GM19463 (cell line): ENCODE results near the gene WRAP73.

ENCODE experiments used
- ATAC-seq: cut with Tn5 transposase; IDR thresholded peaks from one replicate; pipeline ENCODE4 v1.9.1; 2021; ENCODE audit warnings: mild to moderate bottlenecking, moderate library complexity; ENCODE audit not compliant: unreplicated experiment

WRAP73 gene, protein sequence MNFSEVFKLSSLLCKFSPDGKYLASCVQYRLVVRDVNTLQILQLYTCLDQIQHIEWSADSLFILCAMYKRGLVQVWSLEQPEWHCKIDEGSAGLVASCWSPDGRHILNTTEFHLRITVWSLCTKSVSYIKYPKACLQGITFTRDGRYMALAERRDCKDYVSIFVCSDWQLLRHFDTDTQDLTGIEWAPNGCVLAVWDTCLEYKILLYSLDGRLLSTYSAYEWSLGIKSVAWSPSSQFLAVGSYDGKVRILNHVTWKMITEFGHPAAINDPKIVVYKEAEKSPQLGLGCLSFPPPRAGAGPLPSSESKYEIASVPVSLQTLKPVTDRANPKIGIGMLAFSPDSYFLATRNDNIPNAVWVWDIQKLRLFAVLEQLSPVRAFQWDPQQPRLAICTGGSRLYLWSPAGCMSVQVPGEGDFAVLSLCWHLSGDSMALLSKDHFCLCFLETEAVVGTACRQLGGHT

DNA sequence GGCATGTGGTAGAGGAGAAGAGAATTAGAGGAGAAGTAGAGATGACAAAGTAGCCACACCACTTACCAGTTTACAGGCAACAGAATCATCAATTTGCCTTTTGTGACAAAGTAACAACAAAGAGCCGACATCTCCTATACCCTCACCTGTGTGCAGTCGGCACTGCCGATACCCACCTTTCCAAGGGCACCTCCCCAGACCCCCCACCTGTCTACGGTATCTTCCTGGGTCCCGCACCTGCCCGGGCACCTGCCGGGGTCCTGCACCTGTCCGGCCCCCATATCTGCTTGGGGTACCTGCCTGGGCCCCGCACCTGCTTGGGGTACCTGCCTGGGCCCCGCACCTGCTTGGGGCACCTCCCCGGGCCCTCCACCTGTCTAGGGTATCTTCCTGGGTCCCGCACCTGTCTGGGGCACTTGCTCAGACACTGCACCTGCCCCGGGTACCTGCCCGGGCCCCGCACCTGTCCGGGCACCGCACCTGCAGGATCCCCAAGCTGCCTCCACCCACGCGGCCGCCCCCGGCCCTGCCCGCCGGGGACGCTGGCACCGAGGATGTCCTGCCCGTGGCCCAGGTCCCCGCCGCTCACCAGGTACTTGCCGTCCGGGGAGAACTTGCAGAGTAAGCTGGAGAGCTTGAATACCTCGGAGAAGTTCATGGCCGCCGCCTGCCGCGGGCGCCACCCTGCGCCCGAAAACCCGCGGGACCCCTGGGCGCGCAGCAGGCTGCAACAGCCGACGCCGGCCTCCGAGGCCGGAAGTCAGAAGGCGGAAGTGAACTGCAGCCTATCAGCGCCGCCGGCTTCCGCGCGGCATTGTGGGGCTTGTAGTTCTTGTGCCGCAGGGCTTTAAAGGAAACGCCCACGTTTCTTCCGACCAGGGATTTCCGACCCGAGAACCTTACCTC lies at the start of gene WRAP73:
Gene WRAP73 (minus strand): TSS at position 762 of the 906 bp plus-strand sequence. CDS start 104 bp downstream, at position 658.
- ATAC-seq, result peak; percentile 77

DNA sequence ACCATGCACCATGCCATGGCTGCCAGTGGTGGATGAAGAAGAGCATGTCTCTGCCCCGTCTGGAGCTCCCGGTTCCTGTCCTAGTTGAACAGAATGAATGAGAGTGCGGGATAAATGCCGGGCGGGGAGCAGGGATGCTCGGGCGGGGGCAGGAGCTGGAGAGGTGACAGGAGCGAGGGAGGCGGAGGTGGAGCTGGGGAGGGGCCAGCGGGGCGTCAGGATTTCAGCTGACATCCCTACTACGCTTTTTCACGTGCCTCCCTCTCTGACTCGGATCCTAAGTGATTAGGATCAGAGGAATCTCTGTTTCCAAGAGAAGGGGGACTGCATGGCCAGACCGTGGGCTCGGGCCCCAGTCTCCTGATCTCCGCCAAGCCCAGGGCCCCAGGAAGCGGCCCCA lies 49.7 kb upstream of the WRAP73 start:
- ATAC-seq, result no peak

DNA sequence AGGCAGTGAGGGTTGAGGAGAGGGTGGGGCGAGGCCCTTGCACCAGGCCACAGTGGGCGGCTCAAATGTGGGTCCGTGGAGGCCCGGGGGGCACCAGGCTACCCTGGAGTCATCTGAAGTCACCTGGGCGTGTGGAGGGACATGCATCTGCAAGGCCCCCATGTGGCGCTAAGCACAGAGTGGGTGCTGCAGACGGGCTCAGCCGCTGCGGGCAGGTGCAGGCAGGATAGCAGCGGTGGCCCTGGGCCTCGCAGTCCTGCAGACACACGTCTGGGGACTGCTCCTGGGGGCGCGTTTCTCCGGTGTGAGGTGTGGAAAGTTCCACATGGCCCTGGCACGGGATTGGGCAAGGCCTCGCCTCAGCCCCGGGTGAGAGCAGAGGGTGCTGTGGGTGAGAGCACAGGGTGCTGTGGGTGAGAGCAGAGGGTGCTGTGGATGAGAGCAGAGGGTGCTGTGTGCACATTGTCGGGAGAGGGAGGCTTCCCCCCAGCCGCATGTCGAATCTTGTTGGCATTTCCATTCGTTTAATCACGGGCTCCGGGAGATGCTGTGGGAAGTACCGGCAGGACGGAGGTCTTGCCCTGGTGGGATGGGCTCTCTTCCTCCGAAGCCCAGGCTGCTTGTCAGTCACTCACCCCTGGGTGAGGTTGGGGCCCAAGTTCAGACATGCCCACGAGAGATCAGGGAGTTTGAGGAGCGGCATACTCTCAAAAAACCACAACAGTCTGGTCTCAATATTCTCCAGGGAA lies 48.9 kb upstream of the WRAP73 start:
- ATAC-seq, result no peak

DNA sequence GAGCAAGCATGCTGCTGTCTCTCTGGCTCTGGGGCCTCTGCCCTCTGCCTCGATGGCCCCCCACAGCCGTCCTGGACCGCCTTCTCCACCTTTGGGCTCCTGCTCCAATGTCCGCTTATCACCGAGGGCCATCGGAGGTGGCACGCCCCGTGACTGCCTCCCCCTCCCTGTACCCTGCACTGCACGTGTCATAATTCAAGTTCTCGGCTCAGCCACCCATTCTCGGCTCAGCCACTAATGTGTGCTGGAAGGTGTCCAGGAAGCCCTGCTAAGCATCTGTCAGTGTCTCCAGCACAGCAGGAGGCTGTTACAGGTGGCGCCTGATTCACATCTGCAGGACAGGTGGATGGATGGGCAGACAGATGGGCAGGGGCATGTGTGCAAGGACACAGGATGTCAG lies 47.9 kb upstream of the WRAP73 start:
- ATAC-seq, result no peak

DNA sequence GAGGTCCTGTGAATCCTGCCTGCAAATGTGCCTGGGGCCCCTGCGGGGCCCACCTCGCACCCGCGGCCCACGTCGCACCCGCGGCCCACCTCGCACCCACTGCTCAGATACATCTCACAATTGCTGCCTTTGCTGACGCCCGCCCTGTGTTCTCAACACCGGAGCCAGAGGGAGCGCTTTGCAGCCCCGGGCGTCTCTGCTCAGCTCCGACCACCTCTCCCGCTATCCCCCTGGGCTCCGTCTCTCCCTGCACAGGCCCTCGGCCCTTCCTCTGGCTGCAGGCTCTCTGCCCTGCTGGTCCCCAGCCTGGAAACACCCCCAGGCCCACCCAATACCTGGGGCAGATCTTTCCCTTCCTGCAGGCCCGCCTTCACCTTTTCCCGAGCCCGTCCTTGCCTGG lies 47.2 kb upstream of the WRAP73 start:
- ATAC-seq, result no peak

DNA sequence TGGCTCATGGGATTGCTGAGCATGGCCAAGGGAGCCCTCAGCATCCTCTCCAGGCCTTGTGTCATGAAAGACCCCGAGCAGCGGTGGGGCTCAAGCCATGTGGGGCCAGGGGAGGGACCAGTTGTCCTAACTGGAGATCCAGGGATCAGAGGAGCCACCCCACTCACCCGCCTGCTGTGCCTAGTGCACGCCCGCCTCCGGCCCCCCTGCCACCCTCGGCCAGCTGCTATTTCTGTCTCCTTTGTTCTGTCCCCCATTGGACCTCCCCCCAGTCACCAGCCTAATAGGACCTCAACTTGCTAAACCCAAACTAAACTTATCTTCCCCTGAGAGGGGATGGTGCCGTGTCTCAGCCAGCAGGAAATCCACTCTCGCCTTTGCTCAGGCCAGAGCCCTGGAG lies 46.8 kb upstream of the WRAP73 start:
- no peak for ATAC-seq

DNA sequence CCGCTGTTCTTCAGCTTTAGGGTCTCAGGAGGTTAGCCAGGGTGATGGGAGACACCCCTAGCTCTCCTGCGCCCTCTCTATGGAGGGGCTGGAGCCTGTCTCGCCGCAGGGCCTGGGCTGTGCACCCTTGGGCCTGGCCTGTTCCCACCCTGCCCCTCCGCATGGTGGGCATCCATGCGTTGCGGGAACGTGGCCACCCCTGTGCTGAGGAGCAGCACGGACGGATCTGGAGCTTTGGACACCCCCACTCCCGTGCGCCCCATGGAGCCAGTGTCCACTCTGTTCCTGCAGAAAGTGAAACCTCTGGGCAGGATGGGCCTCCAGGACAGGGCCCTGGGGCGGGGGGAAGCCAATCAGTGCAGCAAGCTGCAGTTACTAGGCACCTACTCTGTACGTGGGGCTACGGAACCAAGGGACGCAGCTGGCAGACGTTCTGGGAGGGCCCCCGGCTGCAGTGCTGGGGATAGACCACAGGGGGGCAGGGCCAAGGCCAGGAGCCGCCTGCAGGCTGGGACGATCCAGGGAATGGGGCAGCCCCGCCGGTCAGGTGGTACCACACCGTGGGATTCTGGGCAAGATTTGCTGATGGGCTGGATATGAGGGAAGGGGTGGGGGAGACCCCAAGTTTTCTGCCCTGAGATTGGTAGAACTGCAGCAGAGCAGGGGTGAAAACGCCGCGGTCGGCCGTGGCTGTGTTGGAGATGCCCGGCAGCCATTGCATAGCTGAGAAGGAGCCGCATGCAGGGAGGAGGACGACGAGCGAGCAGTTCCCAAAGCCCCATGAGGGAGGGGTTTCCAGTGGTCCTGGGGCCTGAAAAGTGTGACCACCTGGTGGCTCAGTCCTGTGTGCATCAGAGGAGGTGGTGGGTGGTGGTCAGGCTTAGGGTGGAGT lies 45.7 kb upstream of the WRAP73 start:
- ATAC-seq, result no peak

DNA sequence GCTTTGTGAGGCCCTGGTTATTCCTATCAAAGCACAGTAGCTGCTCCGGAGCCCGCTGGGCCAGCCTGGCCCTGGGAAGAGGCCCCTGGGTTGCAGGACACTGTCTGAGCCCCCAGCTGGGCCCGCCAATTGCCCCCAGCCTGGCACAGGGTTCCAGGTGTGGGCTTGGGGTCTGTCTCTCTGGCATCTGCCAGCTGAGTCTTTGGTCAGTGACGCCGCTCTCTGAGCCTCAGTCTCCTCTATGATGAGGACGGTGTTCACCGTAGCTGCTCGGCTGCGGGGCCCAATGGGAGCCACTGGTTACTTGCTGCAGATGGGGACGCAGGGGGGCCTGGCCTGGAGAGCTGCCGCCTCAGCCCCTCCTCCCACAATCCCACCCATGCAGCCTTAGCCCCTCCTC lies 43.4 kb upstream of the WRAP73 start:
- no peak for ATAC-seq

DNA sequence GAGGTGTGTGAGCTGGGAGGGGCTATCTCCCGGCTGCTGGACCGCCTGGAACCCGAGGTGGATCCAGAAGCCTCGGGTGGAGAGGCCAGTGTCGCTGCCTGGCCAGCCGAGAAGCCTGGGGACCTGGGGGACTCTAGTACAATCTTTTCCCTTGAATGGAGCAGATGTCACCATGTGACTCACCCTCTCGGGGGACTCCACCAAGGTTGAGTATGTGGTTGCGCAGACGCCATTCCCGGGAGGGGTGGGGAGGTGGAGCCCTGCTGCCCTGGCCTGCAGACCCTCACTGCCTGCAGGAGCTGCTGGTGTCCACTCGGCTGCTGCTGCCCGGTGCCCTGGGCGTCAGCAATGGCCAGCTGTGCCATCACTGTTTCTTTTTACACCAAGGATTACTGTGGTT lies 42.7 kb upstream of the WRAP73 start:
- no peak for ATAC-seq

DNA sequence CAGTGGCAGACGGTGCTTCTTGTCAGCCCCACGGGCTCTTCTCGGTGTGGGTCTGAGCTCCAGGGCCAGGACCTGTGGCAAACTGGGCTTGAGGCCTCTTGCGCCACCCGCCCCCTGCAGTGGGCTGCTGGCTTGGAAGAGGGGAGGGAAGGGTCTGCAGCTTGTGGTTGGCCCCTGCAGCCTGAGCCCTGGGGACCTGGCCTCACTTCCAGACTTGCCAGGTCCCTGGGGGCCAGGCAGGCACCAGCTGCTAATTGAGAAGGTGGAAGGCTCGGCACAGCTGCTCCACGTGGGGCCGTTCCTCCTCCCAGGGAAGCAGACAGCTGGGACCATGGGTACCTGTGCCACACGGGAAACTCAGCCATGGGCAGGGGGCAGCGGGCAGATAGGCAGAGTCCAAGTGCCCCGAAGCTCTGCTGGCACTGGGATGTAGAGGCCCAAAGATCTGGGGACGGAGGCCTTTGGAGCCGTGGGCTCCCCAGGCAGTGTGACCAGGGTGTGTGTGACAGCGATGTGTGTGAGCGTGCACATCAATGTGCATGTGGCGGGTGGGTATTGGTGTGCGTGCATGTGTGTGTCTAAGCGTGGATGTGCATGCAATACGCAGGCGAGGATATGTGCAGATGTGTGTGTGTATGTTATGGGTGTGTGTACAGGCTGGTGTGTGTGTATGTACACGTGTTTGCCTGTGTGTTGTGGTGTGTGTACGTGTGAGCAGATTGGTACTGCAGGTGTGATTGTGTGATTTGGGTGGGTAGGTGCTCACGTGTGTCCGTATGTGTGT lies 41.7 kb upstream of the WRAP73 start:
- ATAC-seq, result no peak

DNA sequence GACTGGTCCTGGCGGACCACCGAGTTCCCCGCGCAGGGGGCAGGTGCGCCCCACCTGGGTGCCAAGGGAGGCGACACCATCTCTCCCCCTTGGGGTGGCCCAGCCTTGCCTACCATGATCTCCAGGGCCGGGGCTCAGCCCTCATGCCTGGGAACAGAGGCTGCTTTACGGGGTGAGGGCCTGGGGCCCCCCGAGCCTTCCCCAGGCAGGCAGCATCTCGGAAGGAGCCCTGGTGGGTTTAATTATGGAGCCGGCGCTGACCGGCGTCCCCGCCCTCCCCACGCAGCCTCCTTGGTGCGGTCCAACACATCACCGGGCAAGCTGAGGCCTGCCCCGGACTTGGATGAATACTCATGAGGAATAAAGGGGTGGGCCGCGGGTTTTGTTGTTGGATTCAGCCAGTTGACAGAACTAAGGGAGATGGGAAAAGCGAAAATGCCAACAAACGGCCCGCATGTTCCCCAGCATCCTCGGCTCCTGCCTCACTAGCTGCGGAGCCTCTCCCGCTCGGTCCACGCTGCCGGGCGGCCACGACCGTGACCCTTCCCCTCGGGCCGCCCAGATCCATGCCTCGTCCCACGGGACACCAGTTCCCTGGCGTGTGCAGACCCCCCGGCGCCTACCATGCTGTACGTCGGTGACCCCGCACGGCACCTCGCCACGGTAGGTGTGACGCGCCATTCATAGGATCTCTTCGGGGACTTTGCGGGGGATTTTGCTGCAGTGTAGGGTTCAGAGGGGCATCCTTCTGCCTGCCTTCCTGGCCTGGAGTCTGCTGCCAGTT lies 40.6 kb upstream of the WRAP73 start:
- no peak for ATAC-seq

DNA sequence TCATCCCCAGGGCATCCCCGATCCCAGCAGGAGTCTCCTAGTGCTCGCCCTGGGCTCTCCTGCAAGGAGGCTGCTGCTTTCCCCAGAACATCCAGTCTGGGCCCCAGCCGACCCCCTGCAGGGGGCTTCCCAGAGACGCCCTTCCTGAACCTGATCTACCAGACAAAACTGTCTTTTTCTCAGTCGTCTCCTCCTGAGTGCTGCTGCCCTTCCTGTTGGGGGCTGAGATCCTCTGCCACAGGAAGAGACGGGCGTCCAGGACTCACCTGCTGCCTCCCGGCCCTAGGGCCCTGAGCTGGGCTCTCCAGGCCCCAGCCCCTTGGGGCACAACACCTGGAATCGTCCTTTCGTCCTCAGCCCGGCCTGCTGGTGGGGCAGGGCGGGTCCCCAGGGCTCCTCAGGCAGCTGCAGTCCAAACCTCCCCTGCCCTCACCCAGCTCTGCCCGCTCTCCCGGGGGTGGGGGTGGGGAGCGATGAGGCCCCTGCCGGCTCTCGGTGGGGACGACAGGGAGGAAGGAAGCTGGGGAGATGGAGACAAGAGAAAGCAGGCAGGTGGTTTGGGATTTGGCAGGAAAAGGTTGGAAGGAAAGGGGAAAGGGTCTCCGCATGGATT lies 39.3 kb upstream of the WRAP73 start:
- ATAC-seq, result no peak

DNA sequence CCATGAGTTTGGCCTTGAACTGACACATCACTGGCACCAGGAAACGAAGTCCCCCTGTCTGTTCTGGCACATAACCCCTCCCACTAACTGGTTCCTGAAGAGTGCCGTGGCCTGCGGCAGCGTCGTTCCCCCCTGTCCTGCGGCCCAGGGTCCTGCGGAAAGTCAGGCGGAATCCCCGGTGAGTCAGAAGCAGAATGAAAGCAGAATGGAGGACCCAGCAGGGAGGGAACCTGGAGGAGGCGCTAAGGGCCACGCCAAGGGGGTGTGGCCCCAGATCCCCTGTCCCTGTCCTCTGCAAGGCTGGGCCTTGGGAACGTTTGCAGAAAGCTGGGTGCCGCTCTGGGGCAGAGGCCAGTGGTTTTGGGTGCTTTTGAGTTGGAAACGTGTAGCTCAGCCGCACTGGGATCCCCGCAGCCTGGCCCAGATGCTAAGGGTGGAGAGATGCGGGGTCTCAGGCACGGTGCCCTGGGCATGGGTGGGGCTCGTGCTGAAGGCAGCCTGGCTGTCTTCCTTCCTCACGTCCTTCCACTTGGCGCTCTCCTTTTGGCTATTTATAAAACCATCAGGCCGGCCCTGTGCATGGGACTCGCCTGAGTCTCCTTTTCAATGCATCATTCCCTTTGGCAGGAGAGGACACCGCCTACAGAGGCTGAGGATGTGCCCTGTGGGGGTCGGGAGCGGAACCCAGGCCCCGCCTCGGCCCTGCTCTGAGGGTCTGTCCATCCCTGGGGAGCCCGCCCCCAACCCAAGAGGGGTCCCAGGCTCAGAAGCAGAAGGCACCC lies 38.6 kb upstream of the WRAP73 start:
- peak; percentile 62 for ATAC-seq

DNA sequence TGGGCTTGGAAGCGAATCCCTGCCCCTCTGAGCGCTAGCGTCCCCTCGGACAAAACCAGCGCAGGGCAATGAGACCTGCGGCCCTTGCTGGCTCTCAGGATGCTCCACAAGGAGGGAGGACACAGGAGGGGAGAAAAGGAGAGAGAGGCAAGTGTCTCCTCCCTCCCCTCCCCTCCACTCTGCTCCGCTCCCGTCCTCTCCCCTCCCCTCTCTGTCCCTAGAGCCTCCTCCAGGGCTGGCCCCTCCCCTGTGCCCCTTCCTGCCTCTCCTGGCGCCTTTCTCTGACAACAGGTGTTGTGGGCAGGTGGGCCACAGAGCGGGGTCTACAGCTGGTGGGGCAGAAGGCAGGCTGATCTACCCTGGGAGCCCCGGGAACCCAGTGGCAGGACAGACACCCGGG lies 37.6 kb upstream of the WRAP73 start:
- ATAC-seq, result no peak

DNA sequence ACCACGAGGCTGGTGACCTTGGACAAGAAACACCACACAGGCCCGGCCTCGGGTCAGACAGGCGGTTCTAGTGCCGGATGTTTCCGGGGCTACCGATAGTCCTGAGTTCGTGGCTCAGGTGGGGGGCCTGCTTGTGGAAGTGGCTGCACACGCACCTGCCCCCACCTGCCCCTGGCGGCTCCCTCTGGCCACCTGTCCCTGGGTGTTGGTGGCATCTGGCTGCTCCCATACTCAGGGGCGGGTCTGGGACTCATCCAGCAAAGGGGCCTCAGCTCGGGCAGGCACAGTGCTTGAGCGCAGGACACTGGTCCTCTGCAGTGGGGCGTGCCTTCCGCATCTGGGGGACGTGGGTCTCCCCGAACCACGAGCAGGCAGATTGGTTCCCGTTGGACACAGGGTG lies 36.0 kb upstream of the WRAP73 start:
- no peak for ATAC-seq

DNA sequence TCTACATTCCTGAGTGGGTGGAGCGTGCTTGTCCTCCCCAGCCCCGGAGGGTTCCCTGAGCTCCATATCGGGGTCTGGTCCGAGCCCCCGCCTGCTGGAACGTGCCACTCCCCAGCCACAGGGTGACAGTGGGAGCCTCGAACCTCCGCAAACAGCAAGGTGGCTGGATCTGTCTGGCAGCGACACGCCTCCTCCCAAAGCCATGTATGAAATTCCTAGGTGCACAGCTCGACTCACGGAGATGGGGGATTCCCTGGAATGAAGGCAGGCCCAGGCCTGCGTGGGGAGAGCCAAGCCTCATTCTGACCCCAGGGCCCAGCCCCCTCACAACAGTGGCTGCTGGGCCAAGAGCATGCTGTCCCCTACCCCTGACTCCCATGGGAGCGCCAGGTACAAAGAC lies 35.3 kb upstream of the WRAP73 start:
- ATAC-seq, result no peak

DNA sequence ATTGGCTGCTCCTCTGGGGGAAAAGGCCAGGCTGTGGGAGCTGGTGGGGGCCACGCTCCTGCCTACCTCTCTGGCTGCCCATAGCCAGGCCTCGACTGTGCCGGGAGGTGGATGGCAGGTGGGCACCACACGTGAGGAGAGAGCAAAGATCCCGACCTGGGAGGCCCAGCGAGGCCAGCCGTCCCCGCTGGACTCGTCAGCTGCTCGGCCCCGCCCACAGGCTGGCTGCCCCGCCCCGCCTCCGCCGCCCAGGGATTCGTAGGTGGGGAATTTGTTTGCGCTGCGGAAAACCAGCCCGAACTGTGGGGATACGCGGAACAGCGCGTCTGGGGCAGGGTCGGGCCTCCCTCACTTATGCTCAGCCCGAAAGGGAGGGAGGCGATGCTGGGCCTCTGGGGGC lies 34.1 kb upstream of the WRAP73 start:
- no peak for ATAC-seq
